ENCODE results near the gene DRC1. TPM values are rescaled to one million over a fixed set of nuclear protein-coding genes. Genes with fewer than 3 reads are reported as not detected.
A peak's percentile ranks its signal among the peaks of the same experiment; 100 is the strongest.

DRC1 gene
- polyA plus RNA-seq, 10 donors = 0.10 to 0.28 (median 0.19) TPM; not detected in 3

- DNase-seq = no peak
These were observed 91.2 kb downstream of the DRC1 start for GRCh38 chr2:26492749-26493515.

GRCh38 chr2:26493566-26493965 is 91.8 kb downstream of the DRC1 start:
- DNase-seq = no peak

- no peak for DNase-seq
These were observed 92.5 kb downstream of the DRC1 start for GRCh38 chr2:26494199-26494598.

GRCh38 chr2:26494891-26495290 is 93.2 kb downstream of the DRC1 start:
- DNase-seq = no peak

GRCh38 chr2:26495705-26496297 is 94.1 kb downstream of the DRC1 start:
- DNase-seq = no peak

- no peak for DNase-seq
These were observed 98.7 kb downstream of the DRC1 start for GRCh38 chr2:26500406-26500805.

- DNase-seq = peak; percentile 53 to 83 (median 67)
These were observed 101.6 kb downstream of the DRC1 start for GRCh38 chr2:26503231-26503880.

- DNase-seq = no peak
These were observed 102.3 kb downstream of the DRC1 start for GRCh38 chr2:26504002-26504401.

- DNase-seq = no peak
These were observed 104.6 kb downstream of the DRC1 start for GRCh38 chr2:26506279-26506678.

Other genes with a start within 250 kb of the DRC1 start
- gene GAREM2, start 228.8 kb upstream of the DRC1 start, polyA plus RNA-seq (ENCODE audit: insufficient read length in 10 of 10) = 10 to 100 TPM in 1 of 10 donors, 1 to 10 TPM in 9; 3.6 to 10.1 (median 5.0) TPM
- 100 to 1,000 TPM; 176 to 240 (median 200) TPM for gene HADHA, start 157.3 kb upstream of the DRC1 start, polyA plus RNA-seq (ENCODE audit: insufficient read length in 10 of 10)
- 100 to 1,000 TPM in 7 of 10 donors, 10 to 100 TPM in 3; 90.7 to 118 (median 107) TPM for gene HADHB, start 157.0 kb upstream of the DRC1 start, polyA plus RNA-seq (ENCODE audit: insufficient read length in 10 of 10)
- gene SELENOI, start 55.8 kb upstream of the DRC1 start, polyA plus RNA-seq (ENCODE audit: insufficient read length in 10 of 10) = 10 to 100 TPM in 6 of 10 donors, 1 to 10 TPM in 4; 7.1 to 13.9 (median 11.5) TPM
- under 1 TPM; 0.18 to 0.62 (median 0.27) TPM for gene ADGRF3, start 55.1 kb upstream of the DRC1 start, polyA plus RNA-seq (ENCODE audit: insufficient read length in 10 of 10)
- gene OTOF, start 76.2 kb downstream of the DRC1 start, polyA plus RNA-seq (ENCODE audit: insufficient read length in 10 of 10) = 10 to 100 TPM; 10.4 to 32.8 (median 19.3) TPM
- gene CIB4, start 239.4 kb downstream of the DRC1 start, polyA plus RNA-seq (ENCODE audit: insufficient read length in 10 of 10) = not detected

All from muscle of back (tissue), 11 donors.